ENCODE results near the gene AGAP2. TPM values are rescaled to one million over a fixed set of nuclear protein-coding genes. Genes with fewer than 3 reads are reported as not detected.
A peak's percentile ranks its signal among the peaks of the same experiment; 100 is the strongest.

The AGAP2 gene
- total and polyA plus RNA-seq, 2 of the 13 experiments (the other 11 are each of a cell fraction or from before 2014, with no cell fraction given) = 0.38 to 0.45 TPM

GRCh38 chr12:57765698-57766463, 27.3 kb upstream of the AGAP2 start:
- ATAC-seq (peak; percentile 58), DNase-seq (ENCODE audit: low spot score) (no peak), FAIRE-seq (no peak)
- Histone ChIP-seq H3K27me3 (ENCODE audit: control insufficient read depth in 1 of 2, insufficient read depth in 2 of 2, low read length in 2 of 2) (peaks cover 0 to 6% of the 10 kb centered on the region in 2 experiments; a peak in 1 of 5 replicates), H3K36me3 (replicated peaks in 1 of 2; ENCODE audit: control insufficient read depth in 1 of 2, insufficient read depth in 2 of 2, low read length in 2 of 2) (peaks cover 14 to 18% of the 10 kb centered on the region in 2 experiments), H3K27ac (ENCODE audit: extremely low read length, insufficient read depth, low read length) (no peak overlapping the region), H3K79me2 (ENCODE audit: insufficient read depth, low read length) (peaks cover 6% of the 10 kb centered on the region), H4K20me1 (ENCODE audit: insufficient read depth, low read length) (no peaks in the 10 kb centered on the region), H2AFZ (ENCODE audit: low read length) (peak overlapping the region; percentile 8), H3K4me1 (ENCODE audit: insufficient read depth, low read length) (peaks cover 42% of the 10 kb centered on the region), H3K9ac (ENCODE audit: insufficient read depth, low read depth, low read length) (peak overlapping the region; percentile 50), H3K9me3 (ENCODE audit: low read length) (no peaks in the 10 kb centered on the region), H3K4me3 (replicated peaks in 1 of 3; ENCODE audit: insufficient read depth in 1 of 3, low read depth in 2 of 3, low read length in 3 of 3) (peak overlapping the region; percentile 53 to 78 (median 60)), H3K4me2 (ENCODE audit: low read depth, low read length) (peak overlapping the region; percentile 95)
- ChIA-PET CTCF (ENCODE audit: low intra/inter-chr PET ratio, low total read pairs) (interaction anchor here (1.1 kb wide), 1 partner anchor 9 kb away, joined by 3 read pairs; no protein-coding TSS in a partner anchor), POLR2A (interaction anchor here (2.0 kb wide), 1 partner anchor 9 kb away, joined by 9 read pairs; no protein-coding TSS in a partner anchor)
- 19% methylated on average over 8 of the region's 40 CpGs for WGBS (ENCODE audit: low lambda C conversion rate)
- TSS peak; percentile 65 for BruUV-seq (replicated peaks)
- in situ Hi-C loops (cut with HindIII; ENCODE audit: extremely low pct_ligation_motif_present, low pct_unique_long_range_greater_than_20kb) = no loop called here
- intact Hi-C loops (cut with micrococcal nuclease; ENCODE audit: unreplicated experiment) = no loop called here
- peak; percentile 4; the same call in 1 of the 2 replicates for TF ChIP-seq NR2C2 (CRISPR knock-in tag; IDR thresholded peaks at IDR 0.05; ENCODE audit: borderline replicate concordance)
- no peak for TF ChIP-seq ZNF263 (CRISPR knock-in tag; IDR thresholded peaks at IDR 0.05)
- TF ChIP-seq AGO2 (optimal IDR thresholded peaks at IDR 0.05; ENCODE audit: low read depth, low read length) = peak; percentile 90
- TF ChIP-seq HMG20B (CRISPR knock-in tag; conservative IDR thresholded peaks at IDR 0.05) = no peak
- no peak for TF ChIP-seq ATF7-NPFF (CRISPR knock-in tag; IDR thresholded peaks at IDR 0.05; ENCODE audit: low read depth)
- TF ChIP-seq ZNF747 (CRISPR knock-in tag; IDR thresholded peaks at IDR 0.05; ENCODE audit: borderline replicate concordance) = 0 out of 2 replicates have a peak, but pooled peaks have one; percentile 45
- TF ChIP-seq, protein P1, sequence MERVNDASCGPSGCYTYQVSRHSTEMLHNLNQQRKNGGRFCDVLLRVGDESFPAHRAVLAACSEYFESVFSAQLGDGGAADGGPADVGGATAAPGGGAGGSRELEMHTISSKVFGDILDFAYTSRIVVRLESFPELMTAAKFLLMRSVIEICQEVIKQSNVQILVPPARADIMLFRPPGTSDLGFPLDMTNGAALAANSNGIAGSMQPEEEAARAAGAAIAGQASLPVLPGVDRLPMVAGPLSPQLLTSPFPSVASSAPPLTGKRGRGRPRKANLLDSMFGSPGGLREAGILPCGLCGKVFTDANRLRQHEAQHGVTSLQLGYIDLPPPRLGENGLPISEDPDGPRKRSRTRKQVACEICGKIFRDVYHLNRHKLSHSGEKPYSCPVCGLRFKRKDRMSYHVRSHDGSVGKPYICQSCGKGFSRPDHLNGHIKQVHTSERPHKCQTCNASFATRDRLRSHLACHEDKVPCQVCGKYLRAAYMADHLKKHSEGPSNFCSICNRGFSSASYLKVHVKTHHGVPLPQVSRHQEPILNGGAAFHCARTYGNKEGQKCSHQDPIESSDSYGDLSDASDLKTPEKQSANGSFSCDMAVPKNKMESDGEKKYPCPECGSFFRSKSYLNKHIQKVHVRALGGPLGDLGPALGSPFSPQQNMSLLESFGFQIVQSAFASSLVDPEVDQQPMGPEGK (CRISPR knock-in tag; IDR thresholded peaks at IDR 0.05) = no peak
- peak; percentile 24; the same call in 1 of the 2 replicates for TF ChIP-seq ZNF788 (CRISPR knock-in tag; IDR thresholded peaks at IDR 0.05; ENCODE audit: borderline replicate concordance)
- no peak for TF ChIP-seq EZH2 (conservative IDR thresholded peaks at IDR 0.05; ENCODE audit: low read depth, low read length)
- no peak for TF ChIP-seq MAZ (IDR thresholded peaks at IDR 0.05; ENCODE audit: borderline replicate concordance, low read depth, low read length)
- TF ChIP-seq MAZ (CRISPR knock-in tag; IDR thresholded peaks at IDR 0.05; ENCODE audit: low read depth) = peak; percentile 32; the same call in 1 of the 2 replicates
- TF ChIP-seq ZNF225 (CRISPR knock-in tag; IDR thresholded peaks at IDR 0.05) = no peak
- TF ChIP-seq, protein P2, sequence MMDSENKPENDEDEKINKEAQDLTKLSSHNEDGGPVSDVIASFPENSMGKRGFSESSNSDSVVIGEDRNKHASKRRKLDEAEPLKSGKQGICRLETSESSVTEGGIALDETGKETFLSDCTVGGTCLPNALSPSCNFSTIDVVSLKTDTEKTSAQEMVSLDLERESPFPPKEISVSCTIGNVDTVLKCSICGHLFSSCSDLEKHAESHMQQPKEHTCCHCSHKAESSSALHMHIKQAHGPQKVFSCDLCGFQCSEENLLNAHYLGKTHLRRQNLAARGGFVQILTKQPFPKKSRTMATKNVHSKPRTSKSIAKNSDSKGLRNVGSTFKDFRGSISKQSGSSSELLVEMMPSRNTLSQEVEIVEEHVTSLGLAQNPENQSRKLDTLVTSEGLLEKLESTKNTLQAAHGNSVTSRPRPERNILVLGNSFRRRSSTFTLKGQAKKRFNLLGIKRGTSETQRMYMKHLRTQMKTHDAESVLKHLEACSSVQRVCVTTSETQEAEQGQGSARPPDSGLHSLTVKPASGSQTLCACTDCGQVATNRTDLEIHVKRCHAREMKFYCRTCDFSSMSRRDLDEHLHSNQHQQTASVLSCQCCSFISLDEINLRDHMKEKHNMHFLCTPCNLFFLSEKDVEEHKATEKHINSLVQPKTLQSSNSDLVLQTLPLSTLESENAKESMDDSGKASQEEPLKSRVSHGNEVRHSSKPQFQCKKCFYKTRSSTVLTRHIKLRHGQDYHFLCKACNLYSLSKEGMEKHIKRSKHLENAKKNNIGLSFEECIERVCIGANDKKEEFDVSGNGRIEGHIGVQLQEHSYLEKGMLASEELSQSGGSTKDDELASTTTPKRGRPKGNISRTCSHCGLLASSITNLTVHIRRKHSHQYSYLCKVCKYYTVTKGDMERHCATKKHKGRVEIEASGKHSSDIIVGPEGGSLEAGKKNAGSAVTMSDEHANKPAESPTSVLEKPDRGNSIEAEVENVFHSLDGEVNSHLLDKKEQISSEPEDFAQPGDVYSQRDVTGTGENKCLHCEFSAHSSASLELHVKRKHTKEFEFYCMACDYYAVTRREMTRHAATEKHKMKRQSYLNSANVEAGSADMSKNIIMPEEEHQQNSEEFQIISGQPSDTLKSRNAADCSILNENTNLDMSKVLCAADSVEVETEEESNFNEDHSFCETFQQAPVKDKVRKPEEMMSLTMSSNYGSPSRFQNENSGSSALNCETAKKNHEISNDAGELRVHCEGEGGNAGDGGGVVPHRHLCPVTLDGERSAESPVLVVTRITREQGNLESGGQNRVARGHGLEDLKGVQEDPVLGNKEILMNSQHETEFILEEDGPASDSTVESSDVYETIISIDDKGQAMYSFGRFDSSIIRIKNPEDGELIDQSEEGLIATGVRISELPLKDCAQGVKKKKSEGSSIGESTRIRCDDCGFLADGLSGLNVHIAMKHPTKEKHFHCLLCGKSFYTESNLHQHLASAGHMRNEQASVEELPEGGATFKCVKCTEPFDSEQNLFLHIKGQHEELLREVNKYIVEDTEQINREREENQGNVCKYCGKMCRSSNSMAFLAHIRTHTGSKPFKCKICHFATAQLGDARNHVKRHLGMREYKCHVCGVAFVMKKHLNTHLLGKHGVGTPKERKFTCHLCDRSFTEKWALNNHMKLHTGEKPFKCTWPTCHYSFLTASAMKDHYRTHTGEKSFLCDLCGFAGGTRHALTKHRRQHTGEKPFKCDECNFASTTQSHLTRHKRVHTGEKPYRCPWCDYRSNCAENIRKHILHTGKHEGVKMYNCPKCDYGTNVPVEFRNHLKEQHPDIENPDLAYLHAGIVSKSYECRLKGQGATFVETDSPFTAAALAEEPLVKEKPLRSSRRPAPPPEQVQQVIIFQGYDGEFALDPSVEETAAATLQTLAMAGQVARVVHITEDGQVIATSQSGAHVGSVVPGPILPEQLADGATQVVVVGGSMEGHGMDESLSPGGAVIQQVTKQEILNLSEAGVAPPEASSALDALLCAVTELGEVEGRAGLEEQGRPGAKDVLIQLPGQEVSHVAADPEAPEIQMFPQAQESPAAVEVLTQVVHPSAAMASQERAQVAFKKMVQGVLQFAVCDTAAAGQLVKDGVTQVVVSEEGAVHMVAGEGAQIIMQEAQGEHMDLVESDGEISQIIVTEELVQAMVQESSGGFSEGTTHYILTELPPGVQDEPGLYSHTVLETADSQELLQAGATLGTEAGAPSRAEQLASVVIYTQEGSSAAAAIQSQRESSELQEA (CRISPR knock-in tag; IDR thresholded peaks at IDR 0.05; ENCODE audit: not compliant biosample characterization) = peak; percentile 63
